ENCODE data around the gene DERL2. TPM values are rescaled to one million over a fixed set of nuclear protein-coding genes. Genes with fewer than 3 reads are reported as not detected.
"Not testable (repeated sequence)": the region's sequence is repeated elsewhere in the genome, so short reads cannot be mapped to it uniquely, and the experiment has no call there.

The DERL2 gene
- total RNA-seq, 4 donors from 2014 or later: 29.6 to 107 (median 52.5) TPM

DNA sequence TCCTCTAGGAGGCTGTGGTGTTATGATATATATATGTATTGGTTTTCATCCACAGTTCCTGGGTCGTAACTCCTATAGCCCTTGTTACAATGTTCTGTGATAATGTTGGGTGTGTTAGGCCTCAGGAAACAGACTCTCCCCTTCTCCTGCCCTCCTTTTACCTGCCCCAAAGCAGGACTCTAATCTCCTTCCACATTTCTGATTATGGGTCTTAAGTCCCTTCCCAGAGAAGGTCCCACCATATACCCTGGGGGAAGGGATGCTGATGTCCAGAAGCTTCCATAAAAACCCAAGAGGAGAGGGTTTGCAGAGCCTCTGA is 46.6 kb downstream of the DERL2 start:
- no peak for TF ChIP-seq POLR2A (IDR thresholded peaks at IDR 0.05)
- TF ChIP-seq, protein P1, sequence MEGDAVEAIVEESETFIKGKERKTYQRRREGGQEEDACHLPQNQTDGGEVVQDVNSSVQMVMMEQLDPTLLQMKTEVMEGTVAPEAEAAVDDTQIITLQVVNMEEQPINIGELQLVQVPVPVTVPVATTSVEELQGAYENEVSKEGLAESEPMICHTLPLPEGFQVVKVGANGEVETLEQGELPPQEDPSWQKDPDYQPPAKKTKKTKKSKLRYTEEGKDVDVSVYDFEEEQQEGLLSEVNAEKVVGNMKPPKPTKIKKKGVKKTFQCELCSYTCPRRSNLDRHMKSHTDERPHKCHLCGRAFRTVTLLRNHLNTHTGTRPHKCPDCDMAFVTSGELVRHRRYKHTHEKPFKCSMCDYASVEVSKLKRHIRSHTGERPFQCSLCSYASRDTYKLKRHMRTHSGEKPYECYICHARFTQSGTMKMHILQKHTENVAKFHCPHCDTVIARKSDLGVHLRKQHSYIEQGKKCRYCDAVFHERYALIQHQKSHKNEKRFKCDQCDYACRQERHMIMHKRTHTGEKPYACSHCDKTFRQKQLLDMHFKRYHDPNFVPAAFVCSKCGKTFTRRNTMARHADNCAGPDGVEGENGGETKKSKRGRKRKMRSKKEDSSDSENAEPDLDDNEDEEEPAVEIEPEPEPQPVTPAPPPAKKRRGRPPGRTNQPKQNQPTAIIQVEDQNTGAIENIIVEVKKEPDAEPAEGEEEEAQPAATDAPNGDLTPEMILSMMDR (IDR thresholded peaks at IDR 0.05): peak in 3 of 6 experiments; percentile 7 to 19 (median 18)
- 12 to 24% methylated on average over 1 of the region's 1 CpG for WGBS, 2 donors
- H3K9me3 ChIP-seq: no peaks in the 10 kb centered on the region
- H3K36me3 ChIP-seq: peaks cover 11 to 24% of the 10 kb centered on the region in 2 donors
- DNase-seq: no peak
- H3K4me3 ChIP-seq (replicated peaks in 1 of 3): no peak overlapping the region
- peaks cover 10% of the 10 kb centered on the region in 2 donors for H3K4me1 ChIP-seq
- peak overlapping the region; percentile 46 to 50 (median 49) for H3K27ac ChIP-seq
- no peaks in the 10 kb centered on the region for H3K27me3 ChIP-seq
- intact Hi-C loops (cut with DNase I): loop anchor here (10.0 kb wide), 1 partner anchor 155 kb away; the partner anchor contains the start of gene RABEP1

DNA sequence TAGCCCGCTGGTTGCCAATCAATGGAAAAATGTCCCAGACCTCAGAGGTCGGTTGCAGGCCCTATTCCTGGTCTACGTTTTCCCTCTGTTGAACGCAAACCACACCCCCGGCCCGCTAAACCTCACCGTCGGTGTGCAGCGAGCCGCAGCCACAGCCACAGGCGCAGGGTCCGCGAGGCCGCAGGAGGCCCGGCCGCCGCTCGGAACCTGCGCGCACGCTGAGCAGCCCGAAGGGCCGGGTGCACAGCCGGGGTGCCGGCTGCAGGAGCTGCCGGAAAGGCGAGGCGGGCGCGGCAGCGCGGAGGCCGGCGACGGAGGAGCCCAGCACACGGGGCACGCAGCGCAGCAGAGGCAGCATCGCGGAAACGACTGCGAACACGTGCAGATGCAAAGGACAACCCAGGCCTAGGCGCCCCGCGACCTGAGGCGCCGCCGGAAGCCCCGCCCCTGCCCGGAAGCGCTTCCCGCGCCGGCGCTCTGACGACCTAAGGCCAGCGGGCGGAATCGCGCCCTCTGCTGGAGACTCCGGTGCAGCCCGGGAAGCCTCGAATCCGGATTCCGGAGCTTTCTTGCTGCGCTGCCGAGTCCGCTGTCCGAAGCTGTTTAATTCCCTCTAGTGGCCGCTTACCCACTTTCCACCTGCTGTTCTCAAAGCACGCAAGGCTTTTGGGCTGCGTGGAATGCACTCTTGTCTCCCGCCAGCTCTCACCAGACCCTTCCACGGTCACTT is 47.1 kb downstream of the DERL2 start, which contains the start of gene C1QBP:
Gene C1QBP (minus strand): TSS at position 440 of the 730 bp plus-strand sequence. CDS start 82 bp downstream, at position 358.
- H3K4me3 ChIP-seq (replicated peaks in 1 of 3): peak within 1 kb of the TSS; percentile 43 to 92 (median 59)
- peaks cover 10% of the 10 kb centered on the region in 2 donors for H3K4me1 ChIP-seq
- peak within 1 kb of the TSS; percentile 46 to 50 (median 49) for H3K27ac ChIP-seq
- DNase-seq: peak; percentile 89 to 92
- TF ChIP-seq, protein P1 (IDR thresholded peaks at IDR 0.05): peak; percentile 96 to 100 (median 98)
- TF ChIP-seq POLR2A (IDR thresholded peaks at IDR 0.05): peak in 1 of 2 donors; percentile 65
- 0% methylated on average over 18 to 38 of the region's 75 CpGs for WGBS, 2 donors
- no peaks in the 10 kb centered on the region for H3K9me3 ChIP-seq
- intact Hi-C loops (cut with DNase I): loop anchor here (10.0 kb wide), 1 partner anchor 154 kb away; the partner anchor contains the start of gene RABEP1
- H3K27me3 ChIP-seq: no peaks in the 10 kb centered on the region
- peaks cover 15 to 24% of the 10 kb centered on the region in 2 donors for H3K36me3 ChIP-seq

DNA sequence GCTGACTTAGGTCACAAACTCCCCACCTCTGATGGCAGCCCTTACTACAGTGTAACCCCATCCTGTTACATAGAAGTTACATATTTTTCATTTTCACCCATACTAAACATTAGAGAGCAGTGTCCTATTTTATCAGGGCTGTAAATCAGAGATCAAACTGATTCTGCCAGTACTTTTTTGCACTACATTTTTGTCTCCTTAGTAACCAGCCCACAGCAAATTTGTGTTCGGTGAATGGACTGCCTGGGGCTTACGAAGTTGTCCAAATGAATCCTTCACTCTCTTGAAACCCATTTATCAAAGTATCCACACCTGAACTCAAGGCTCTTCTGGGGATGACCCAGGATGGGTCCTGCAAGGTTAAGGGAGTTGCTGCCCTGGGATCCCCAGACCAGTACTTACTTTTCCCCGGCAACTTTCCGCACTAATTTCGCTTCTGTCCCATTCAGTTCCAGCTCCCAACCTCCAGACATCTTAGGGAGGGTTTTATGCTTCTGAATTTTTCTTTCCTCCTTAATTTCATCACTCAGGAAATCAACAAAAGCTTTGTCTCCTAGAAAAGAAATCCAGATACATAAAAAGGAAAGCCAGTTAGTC is 48.2 kb downstream of the DERL2 start:
- Histone ChIP-seq H3K36me3 (peaks cover 25 to 29% of the 10 kb centered on the region in 2 donors), H3K9me3 (no peaks in the 10 kb centered on the region), H3K4me1 (peaks cover 10% of the 10 kb centered on the region in 2 donors), H3K27me3 (no peaks in the 10 kb centered on the region), H3K27ac (no peak overlapping the region), H3K4me3 (replicated peaks in 1 of 3) (peak overlapping the region in 2 of 3 donors; percentile 43 to 92)
- DNase-seq: no peak
- TF ChIP-seq, protein P1 (IDR thresholded peaks at IDR 0.05): no peak
- TF ChIP-seq POLR2A (IDR thresholded peaks at IDR 0.05): no peak
- intact Hi-C loops (cut with DNase I): loop anchor here (10.0 kb wide), 1 partner anchor 153 kb away; the partner anchor contains the start of gene RABEP1
- 64 to 68% methylated on average over 5 of the region's 5 CpGs for WGBS, 2 donors

DNA sequence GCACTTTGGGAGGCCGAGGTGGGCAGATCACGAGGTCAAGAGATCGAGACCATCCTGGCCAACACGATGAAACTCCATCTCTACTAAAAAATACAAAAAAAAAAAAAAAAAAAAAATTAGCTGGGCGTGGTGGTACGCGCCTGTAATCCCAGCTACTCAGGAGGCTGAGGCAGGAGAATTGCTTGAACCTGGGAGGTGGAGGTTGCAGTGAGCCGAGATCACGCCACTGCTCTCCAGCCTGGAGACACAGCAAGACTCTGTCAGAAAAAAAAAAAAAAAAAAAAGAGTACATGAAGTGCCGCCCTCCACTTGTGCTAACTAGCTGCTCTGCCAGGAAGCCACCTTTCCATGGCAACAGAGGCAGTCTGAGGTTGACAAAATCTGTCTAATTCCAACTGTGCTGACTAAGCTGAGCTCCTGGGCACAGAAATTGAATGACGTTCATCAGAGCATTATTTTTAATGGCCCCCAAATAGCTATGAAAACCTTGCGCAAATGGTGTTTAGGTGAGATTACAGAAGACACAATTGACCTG is 50.1 kb downstream of the DERL2 start:
- H3K9me3 ChIP-seq; H3K4me3 ChIP-seq (replicated peaks in 1 of 3); H3K27me3 ChIP-seq; H3K27ac ChIP-seq: not testable (repeated sequence)
- H3K4me1 ChIP-seq: peaks cover 10% of the 10 kb centered on the region in 2 donors
- intact Hi-C loops (cut with DNase I): loop anchor here (10.0 kb wide), 1 partner anchor 151 kb away; the partner anchor contains the start of gene RABEP1
- peaks cover 40 to 44% of the 10 kb centered on the region in 2 donors for H3K36me3 ChIP-seq
- peak; percentile 18 to 26 for DNase-seq
- 90 to 91% methylated on average over 12 of the region's 12 CpGs for WGBS, 2 donors

DNA sequence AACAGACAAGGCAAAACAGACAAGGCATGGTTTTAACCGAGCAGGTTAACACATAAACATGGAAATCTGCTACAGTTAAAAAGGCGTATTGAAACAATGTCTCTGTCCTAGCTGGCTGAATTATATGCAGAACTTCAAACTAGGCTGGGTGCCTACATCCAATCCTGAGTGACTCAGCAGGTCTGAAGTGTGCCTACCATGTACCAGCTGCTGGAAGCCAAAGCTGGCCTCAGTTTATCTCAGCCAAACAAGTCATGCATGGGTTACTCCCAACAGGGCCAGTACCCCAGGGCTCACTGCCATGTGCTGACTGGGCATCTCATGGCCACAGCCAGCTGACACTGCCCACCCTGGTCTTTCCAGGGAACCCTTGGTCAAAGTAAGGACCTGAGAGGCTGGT is 51.0 kb downstream of the DERL2 start:
- TF ChIP-seq POLR2A (IDR thresholded peaks at IDR 0.05): no peak
- TF ChIP-seq, protein P1 (IDR thresholded peaks at IDR 0.05): no peak
- DNase-seq: peak in 1 of 2 donors; percentile 1
- 90 to 96% methylated on average over 2 of the region's 2 CpGs for WGBS, 2 donors
- H3K4me1 ChIP-seq: peaks cover 10% of the 10 kb centered on the region in 2 donors
- H3K4me3 ChIP-seq (replicated peaks in 1 of 3): no peak overlapping the region
- no peak overlapping the region for H3K27ac ChIP-seq
- H3K9me3 ChIP-seq: no peaks in the 10 kb centered on the region
- H3K36me3 ChIP-seq: peaks cover 40 to 45% of the 10 kb centered on the region in 2 donors
- intact Hi-C loops (cut with DNase I): loop anchor here (10.0 kb wide), 1 partner anchor 150 kb away; the partner anchor contains the start of gene RABEP1
- no peaks in the 10 kb centered on the region for H3K27me3 ChIP-seq

All from thyroid gland (tissue), 4 donors.